ENCODE results near the gene DHCR7.

The DHCR7 gene

DNA sequence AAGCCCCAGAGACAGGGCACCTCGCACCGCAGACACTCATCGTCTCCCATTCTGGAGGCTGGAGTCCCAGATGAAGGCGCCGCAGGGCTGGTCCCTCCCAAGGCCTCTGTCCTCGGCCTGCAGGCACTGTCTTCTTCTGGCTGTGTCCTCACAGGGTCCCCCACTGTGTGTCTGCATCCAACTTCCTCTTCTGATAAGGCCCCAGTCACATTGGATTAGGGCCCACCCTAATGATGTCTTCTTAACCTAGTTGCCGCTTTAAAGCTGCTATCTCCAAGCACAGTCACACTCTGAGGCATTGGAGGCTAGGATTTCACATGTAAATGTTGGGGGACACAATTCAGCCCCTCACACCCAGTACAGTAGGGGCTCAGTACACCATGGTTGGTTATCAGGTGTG, 48.9 kb downstream of the DHCR7 start:
- H3K27me3 ChIP-seq (ENCODE audit: insufficient read depth, low read length) = no peaks in the 10 kb centered on the region
- no peaks in the 10 kb centered on the region for H3K36me3 ChIP-seq (ENCODE audit: insufficient read depth, low read length)
- WGBS = 93% methylated on average over 7 of the region's 7 CpGs
- H3K4me1 ChIP-seq (ENCODE audit: insufficient read depth, low read length) = no peaks in the 10 kb centered on the region
- H3K4me3 ChIP-seq (ENCODE audit: low read length) = no peak overlapping the region
- H3K9ac ChIP-seq (ENCODE audit: low read depth, low read length) = no peak overlapping the region
- no peak overlapping the region for H3K27ac ChIP-seq (ENCODE audit: low read depth, low read length)
- H3K9me3 ChIP-seq (ENCODE audit: insufficient read depth, low read depth, low read length) = 0 out of 2 replicates have a peak, but pooled peaks cover 2% of the 10 kb centered on the region

DNA sequence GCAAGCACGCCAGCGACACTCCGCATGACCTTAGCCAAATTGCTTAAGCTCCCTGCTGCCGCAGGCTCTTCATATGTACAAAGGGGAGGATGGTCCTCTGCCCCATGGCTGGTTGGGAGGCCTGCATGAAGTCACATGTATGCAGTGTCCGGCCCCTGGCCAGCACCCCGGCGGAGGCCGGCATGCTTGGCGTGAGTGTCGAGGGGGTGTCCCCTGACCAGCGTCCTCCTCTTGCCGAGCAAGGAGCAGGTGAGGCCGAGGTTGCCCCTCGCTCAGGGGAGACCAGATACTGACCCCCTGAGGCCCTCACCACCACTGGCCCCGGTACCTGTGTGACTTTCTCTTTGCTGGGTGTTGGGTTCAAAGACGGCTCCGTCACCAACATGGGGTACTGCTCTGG, 50.2 kb downstream of the DHCR7 start:
- Histone ChIP-seq H3K36me3 (ENCODE audit: insufficient read depth, low read length) (no peaks in the 10 kb centered on the region), H3K4me1 (ENCODE audit: insufficient read depth, low read length) (no peaks in the 10 kb centered on the region), H3K4me3 (ENCODE audit: low read length) (no peak overlapping the region), H3K9ac (ENCODE audit: low read depth, low read length) (no peak overlapping the region), H3K27ac (ENCODE audit: low read depth, low read length) (no peak overlapping the region), H3K27me3 (ENCODE audit: insufficient read depth, low read length) (no peaks in the 10 kb centered on the region), H3K9me3 (ENCODE audit: insufficient read depth, low read depth, low read length) (no peaks in the 10 kb centered on the region)
- 95% methylated on average over 17 of the region's 17 CpGs for WGBS

- no peak overlapping the region for H3K27ac ChIP-seq (ENCODE audit: low read depth, low read length)
- no peaks in the 10 kb centered on the region for H3K4me1 ChIP-seq (ENCODE audit: insufficient read depth, low read length)
- no peaks in the 10 kb centered on the region for H3K9me3 ChIP-seq (ENCODE audit: insufficient read depth, low read depth, low read length)
- WGBS = 88% methylated on average over 10 of the region's 10 CpGs
- H3K9ac ChIP-seq (ENCODE audit: low read depth, low read length) = no peak overlapping the region
- no peak overlapping the region for H3K4me3 ChIP-seq (ENCODE audit: low read length)
- no peaks in the 10 kb centered on the region for H3K36me3 ChIP-seq (ENCODE audit: insufficient read depth, low read length)
- peaks cover 2% of the 10 kb centered on the region; the same call in 1 of the 2 replicates for H3K27me3 ChIP-seq (ENCODE audit: insufficient read depth, low read length)
Measured at GRCh38 chr11:71397331-71397860, 50.8 kb downstream of the DHCR7 start.

DNA sequence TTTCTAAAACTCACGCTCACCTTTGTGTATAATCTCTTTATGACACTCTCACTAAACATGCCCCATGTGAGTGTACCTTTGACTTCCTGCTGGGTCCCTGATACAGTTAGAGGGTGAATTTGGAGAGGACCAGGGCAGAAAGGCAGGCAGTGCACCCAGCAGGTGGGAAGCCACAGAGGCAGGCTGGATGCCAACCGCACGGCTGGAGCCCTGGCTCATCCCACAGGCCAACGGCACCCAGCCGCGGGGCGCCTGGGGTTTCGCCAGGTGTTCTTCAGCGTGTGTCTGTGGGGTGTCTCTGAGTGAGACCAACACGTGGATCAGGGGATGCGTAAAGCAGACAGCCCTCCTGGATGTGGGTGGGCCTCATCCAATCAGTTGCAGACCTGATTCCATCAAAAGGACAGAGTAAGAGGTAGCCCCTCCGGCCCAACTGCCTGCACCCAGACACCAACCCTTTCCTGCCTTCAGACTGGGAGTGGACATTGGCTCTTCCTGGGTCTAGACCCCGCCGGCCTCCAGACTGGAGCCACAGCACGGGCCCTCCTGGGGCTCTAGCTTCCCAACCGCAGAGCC, 51.6 kb downstream of the DHCR7 start:
- no peaks in the 10 kb centered on the region for H3K9me3 ChIP-seq (ENCODE audit: insufficient read depth, low read depth, low read length)
- no peak overlapping the region for H3K27ac ChIP-seq (ENCODE audit: low read depth, low read length)
- H3K4me3 ChIP-seq (ENCODE audit: low read length) = no peak overlapping the region
- no peak overlapping the region for H3K9ac ChIP-seq (ENCODE audit: low read depth, low read length)
- no peaks in the 10 kb centered on the region for H3K36me3 ChIP-seq (ENCODE audit: insufficient read depth, low read length)
- H3K4me1 ChIP-seq (ENCODE audit: insufficient read depth, low read length) = no peaks in the 10 kb centered on the region
- 95% methylated on average over 16 of the region's 16 CpGs for WGBS
- peaks cover 4% of the 10 kb centered on the region; the same call in 1 of the 2 replicates for H3K27me3 ChIP-seq (ENCODE audit: insufficient read depth, low read length)

DNA sequence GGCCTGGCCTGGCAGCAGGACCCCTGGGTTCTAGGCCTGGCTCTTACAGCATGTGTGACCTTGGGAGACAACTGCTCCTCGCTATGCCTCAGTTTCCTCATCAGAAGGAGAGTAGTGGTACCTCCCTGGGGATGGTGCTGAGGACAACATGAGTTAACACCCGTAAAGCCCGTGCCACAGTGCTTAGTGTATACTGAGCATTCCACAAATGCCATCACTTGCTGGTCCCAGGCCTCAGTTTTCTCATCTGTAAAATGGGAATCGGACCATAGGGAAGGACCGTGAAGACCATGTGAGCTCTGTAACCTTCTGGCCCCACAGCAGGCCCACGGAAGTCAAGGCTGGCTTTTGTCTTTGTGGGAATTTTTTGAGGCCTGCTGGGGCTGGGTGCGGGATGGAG, 52.4 kb downstream of the DHCR7 start:
- H3K27me3 ChIP-seq (ENCODE audit: insufficient read depth, low read length) = peaks cover 4% of the 10 kb centered on the region; the same call in 1 of the 2 replicates
- WGBS = 93% methylated on average over 7 of the region's 7 CpGs
- H3K27ac ChIP-seq (ENCODE audit: low read depth, low read length) = no peak overlapping the region
- no peaks in the 10 kb centered on the region for H3K4me1 ChIP-seq (ENCODE audit: insufficient read depth, low read length)
- no peak overlapping the region for H3K9ac ChIP-seq (ENCODE audit: low read depth, low read length)
- H3K4me3 ChIP-seq (ENCODE audit: low read length) = no peak overlapping the region
- H3K9me3 ChIP-seq (ENCODE audit: insufficient read depth, low read depth, low read length) = no peaks in the 10 kb centered on the region
- H3K36me3 ChIP-seq (ENCODE audit: insufficient read depth, low read length) = no peaks in the 10 kb centered on the region

GRCh38 chr11:71395263-71395560, 53.0 kb downstream of the DHCR7 start:
- Histone ChIP-seq H3K36me3 (ENCODE audit: insufficient read depth, low read length) (no peaks in the 10 kb centered on the region), H3K4me3 (ENCODE audit: low read length) (no peak overlapping the region), H3K9ac (ENCODE audit: low read depth, low read length) (no peak overlapping the region), H3K9me3 (ENCODE audit: insufficient read depth, low read depth, low read length) (no peaks in the 10 kb centered on the region), H3K27ac (ENCODE audit: low read depth, low read length) (no peak overlapping the region), H3K4me1 (ENCODE audit: insufficient read depth, low read length) (no peaks in the 10 kb centered on the region), H3K27me3 (ENCODE audit: insufficient read depth, low read length) (peaks cover 4% of the 10 kb centered on the region; the same call in 1 of the 2 replicates)
- WGBS = 80% methylated on average over 7 of the region's 7 CpGs

- no peaks in the 10 kb centered on the region for H3K36me3 ChIP-seq (ENCODE audit: insufficient read depth, low read length)
- H3K9me3 ChIP-seq (ENCODE audit: insufficient read depth, low read depth, low read length) = no peaks in the 10 kb centered on the region
- no peak overlapping the region for H3K27ac ChIP-seq (ENCODE audit: low read depth, low read length)
- H3K27me3 ChIP-seq (ENCODE audit: insufficient read depth, low read length) = peaks cover 4% of the 10 kb centered on the region; the same call in 1 of the 2 replicates
- 90% methylated on average over 2 of the region's 2 CpGs for WGBS
- H3K4me3 ChIP-seq (ENCODE audit: low read length) = no peak overlapping the region
- no peaks in the 10 kb centered on the region for H3K4me1 ChIP-seq (ENCODE audit: insufficient read depth, low read length)
- H3K9ac ChIP-seq (ENCODE audit: low read depth, low read length) = no peak overlapping the region
Measured at GRCh38 chr11:71393283-71393682, 54.9 kb downstream of the DHCR7 start.

DNA sequence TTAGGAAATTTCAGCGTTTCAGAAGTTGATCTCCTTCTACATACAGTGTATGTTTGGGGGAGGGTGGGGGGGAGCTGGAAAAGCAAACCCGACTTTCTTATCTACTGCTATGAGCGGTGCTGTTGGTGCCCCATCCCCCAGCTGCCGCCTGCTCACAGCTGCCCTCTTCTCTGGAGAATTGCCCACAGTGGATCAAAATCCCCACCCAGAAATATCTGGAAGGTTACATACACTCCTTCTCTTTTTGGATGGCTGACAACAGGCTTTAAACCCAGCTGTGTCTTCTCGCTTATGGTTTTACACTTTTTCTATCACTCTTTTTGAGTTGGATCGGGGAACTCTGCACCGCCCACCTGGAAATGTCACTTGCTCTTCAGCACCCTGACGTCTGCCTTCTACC, 56.4 kb downstream of the DHCR7 start:
- no peak overlapping the region for H3K4me3 ChIP-seq (ENCODE audit: low read length)
- H3K27me3 ChIP-seq (ENCODE audit: insufficient read depth, low read length) = peaks cover 4% of the 10 kb centered on the region; the same call in 1 of the 2 replicates
- H3K9me3 ChIP-seq (ENCODE audit: insufficient read depth, low read depth, low read length) = peaks cover 5% of the 10 kb centered on the region; the same call in 1 of the 2 replicates
- H3K9ac ChIP-seq (ENCODE audit: low read depth, low read length) = no peak overlapping the region
- no peaks in the 10 kb centered on the region for H3K36me3 ChIP-seq (ENCODE audit: insufficient read depth, low read length)
- no peaks in the 10 kb centered on the region for H3K4me1 ChIP-seq (ENCODE audit: insufficient read depth, low read length)
- 83% methylated on average over 8 of the region's 8 CpGs for WGBS
- no peak overlapping the region for H3K27ac ChIP-seq (ENCODE audit: low read depth, low read length)

DNA sequence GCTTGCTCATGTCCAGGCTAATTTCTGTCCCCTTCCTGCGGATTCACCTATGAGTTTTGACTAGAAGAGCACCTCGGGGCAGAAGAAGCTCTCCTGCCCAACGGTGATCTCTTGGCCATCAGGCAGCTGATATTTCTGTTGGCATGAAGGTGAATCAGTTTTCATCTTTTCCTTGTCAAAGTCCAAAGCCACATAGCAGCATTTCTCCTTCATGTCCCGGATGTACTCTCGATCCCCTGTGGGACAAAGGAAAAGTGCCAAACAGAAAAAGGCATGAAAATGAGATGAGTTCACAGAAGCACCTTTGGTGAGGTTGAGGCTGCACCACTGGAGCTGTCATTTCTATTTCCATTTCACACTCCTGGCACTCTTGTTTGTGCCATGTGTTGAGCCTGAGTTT, 56.8 kb downstream of the DHCR7 start:
- H3K9ac ChIP-seq (ENCODE audit: low read depth, low read length) = no peak overlapping the region
- no peaks in the 10 kb centered on the region for H3K36me3 ChIP-seq (ENCODE audit: insufficient read depth, low read length)
- no peaks in the 10 kb centered on the region for H3K4me1 ChIP-seq (ENCODE audit: insufficient read depth, low read length)
- H3K27me3 ChIP-seq (ENCODE audit: insufficient read depth, low read length) = peaks cover 4% of the 10 kb centered on the region; the same call in 1 of the 2 replicates
- peaks cover 5% of the 10 kb centered on the region; the same call in 1 of the 2 replicates for H3K9me3 ChIP-seq (ENCODE audit: insufficient read depth, low read depth, low read length)
- no peak overlapping the region for H3K4me3 ChIP-seq (ENCODE audit: low read length)
- WGBS = 90% methylated on average over 5 of the region's 5 CpGs
- H3K27ac ChIP-seq (ENCODE audit: low read depth, low read length) = no peak overlapping the region

- H3K4me1 ChIP-seq (ENCODE audit: insufficient read depth, low read length) = no peaks in the 10 kb centered on the region
- H3K36me3 ChIP-seq (ENCODE audit: insufficient read depth, low read length) = no peaks in the 10 kb centered on the region
- H3K27me3 ChIP-seq (ENCODE audit: insufficient read depth, low read length) = peaks cover 4% of the 10 kb centered on the region; the same call in 1 of the 2 replicates
- H3K9ac ChIP-seq (ENCODE audit: low read depth, low read length) = no peak overlapping the region
- H3K27ac ChIP-seq (ENCODE audit: low read depth, low read length) = no peak overlapping the region
- H3K9me3 ChIP-seq (ENCODE audit: insufficient read depth, low read depth, low read length) = peaks cover 5% of the 10 kb centered on the region; the same call in 1 of the 2 replicates
- 88% methylated on average over 7 of the region's 7 CpGs for WGBS
- no peak overlapping the region for H3K4me3 ChIP-seq (ENCODE audit: low read length)
Measured at GRCh38 chr11:71388637-71389235, 59.5 kb downstream of the DHCR7 start.

DNA sequence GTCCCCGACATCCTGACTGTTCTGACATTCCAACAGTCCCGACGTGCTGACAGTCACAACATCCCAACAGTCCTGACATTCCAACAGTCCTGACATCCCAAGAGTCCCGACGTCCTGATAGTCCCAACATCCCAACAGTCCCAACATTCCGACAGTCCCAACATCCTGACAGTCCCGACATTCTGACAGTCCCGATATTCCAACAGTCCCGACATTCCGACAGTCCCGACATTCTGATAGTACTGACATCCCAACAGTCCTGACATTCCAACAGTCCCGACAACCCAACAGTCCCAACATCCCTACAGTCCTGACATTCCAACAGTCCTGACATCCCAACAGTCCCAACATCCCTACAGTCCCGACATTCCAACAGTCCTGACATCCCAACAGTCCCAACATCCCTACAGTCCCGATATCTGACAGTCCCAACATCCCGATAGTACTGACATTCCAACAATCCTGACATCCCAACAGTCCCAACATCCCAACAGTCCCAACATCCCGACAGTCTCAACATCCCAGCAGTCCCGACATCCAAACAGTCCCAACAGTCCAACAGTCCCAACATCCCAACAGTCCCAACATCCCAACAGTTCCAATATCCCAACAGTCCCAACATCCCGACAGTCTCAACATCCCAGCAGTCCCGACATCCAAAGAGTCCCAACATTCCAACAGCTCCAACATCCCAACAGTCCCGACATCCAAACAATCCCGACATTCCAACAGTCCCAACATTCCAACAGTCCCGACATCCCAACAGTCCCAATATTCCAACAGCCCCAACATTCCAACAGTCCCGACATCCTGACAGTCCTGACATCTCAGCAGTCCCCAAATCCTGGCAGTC, 60.2 kb downstream of the DHCR7 start:
- H3K9me3 ChIP-seq (ENCODE audit: insufficient read depth, low read depth, low read length) = peaks cover 5% of the 10 kb centered on the region; the same call in 1 of the 2 replicates
- H3K36me3 ChIP-seq (ENCODE audit: insufficient read depth, low read length) = no peaks in the 10 kb centered on the region
- WGBS = 88% methylated on average over 23 of the region's 23 CpGs
- H3K27me3 ChIP-seq (ENCODE audit: insufficient read depth, low read length) = peaks cover 4% of the 10 kb centered on the region; the same call in 1 of the 2 replicates
- H3K4me1 ChIP-seq (ENCODE audit: insufficient read depth, low read length) = no peaks in the 10 kb centered on the region
- no peak overlapping the region for H3K9ac ChIP-seq (ENCODE audit: low read depth, low read length)
- H3K27ac ChIP-seq (ENCODE audit: low read depth, low read length) = no peak overlapping the region
- H3K4me3 ChIP-seq (ENCODE audit: low read length) = no peak overlapping the region
